ENCODE measurements around the gene HBZ. TPM values are rescaled to one million over a fixed set of nuclear protein-coding genes. Genes with fewer than 3 reads are reported as not detected.
"Not testable (repeated sequence)": the region's sequence is repeated elsewhere in the genome, so short reads cannot be mapped to it uniquely, and the experiment has no call there.

Gene HBZ
- total RNA-seq, 1 donor, result not detected

GRCh38 chr16:166375-167121 is 14.1 kb downstream of the HBZ start:
- Histone ChIP-seq H3K4me1 (ENCODE audit: insufficient read depth, low read length) (peaks cover 13% of the 10 kb centered on the region), H3K27me3 (ENCODE audit: insufficient read depth, low read length) (peaks cover 55% of the 10 kb centered on the region), H3K9me3 (ENCODE audit: low read depth, low read length) (no peaks in the 10 kb centered on the region), H3K4me3 (ENCODE audit: low read length) (no peak overlapping the region)

GRCh38 chr16:167122-167690 is 14.8 kb downstream of the HBZ start:
- H3K27me3 ChIP-seq (ENCODE audit: insufficient read depth, low read length), result peaks cover 59% of the 10 kb centered on the region

GRCh38 chr16:168424-168823 is 16.0 kb downstream of the HBZ start:
- H3K4me3 ChIP-seq (ENCODE audit: low read length), result no peak overlapping the region
- H3K9me3 ChIP-seq (ENCODE audit: low read depth, low read length), result no peaks in the 10 kb centered on the region
- peaks cover 13% of the 10 kb centered on the region for H3K4me1 ChIP-seq (ENCODE audit: insufficient read depth, low read length)
- H3K27me3 ChIP-seq (ENCODE audit: insufficient read depth, low read length), result peaks cover 59% of the 10 kb centered on the region

More at GRCh38 chr16:167122-167690, 14.8 kb downstream of the HBZ start:
- Histone ChIP-seq H3K4me1 (ENCODE audit: insufficient read depth, low read length) (peaks cover 13% of the 10 kb centered on the region), H3K9me3 (ENCODE audit: low read depth, low read length) (no peaks in the 10 kb centered on the region), H3K4me3 (ENCODE audit: low read length) (no peak overlapping the region)

GRCh38 chr16:169014-169413 is 16.6 kb downstream of the HBZ start:
- H3K9me3 ChIP-seq (ENCODE audit: low read depth, low read length), result no peaks in the 10 kb centered on the region
- peaks cover 13% of the 10 kb centered on the region for H3K4me1 ChIP-seq (ENCODE audit: insufficient read depth, low read length)
- no peak overlapping the region for H3K4me3 ChIP-seq (ENCODE audit: low read length)
- peaks cover 59% of the 10 kb centered on the region for H3K27me3 ChIP-seq (ENCODE audit: insufficient read depth, low read length)

- Histone ChIP-seq H3K27me3 (ENCODE audit: insufficient read depth, low read length) (peaks cover 65% of the 10 kb centered on the region), H3K4me1 (ENCODE audit: insufficient read depth, low read length) (peaks cover 11% of the 10 kb centered on the region)
- H3K4me3 ChIP-seq (ENCODE audit: low read length); H3K9me3 ChIP-seq (ENCODE audit: low read depth, low read length): not testable (repeated sequence)
These were observed 17.7 kb downstream of the HBZ start for GRCh38 chr16:170088-170507.

GRCh38 chr16:170788-171187 is 18.3 kb downstream of the HBZ start:
- no peaks in the 10 kb centered on the region for H3K9me3 ChIP-seq (ENCODE audit: low read depth, low read length)
- peaks cover 64% of the 10 kb centered on the region for H3K27me3 ChIP-seq (ENCODE audit: insufficient read depth, low read length)
- H3K4me3 ChIP-seq (ENCODE audit: low read length), result no peak overlapping the region
- H3K4me1 ChIP-seq (ENCODE audit: insufficient read depth, low read length), result peaks cover 4% of the 10 kb centered on the region

- not testable (repeated sequence) for H3K4me3 ChIP-seq (ENCODE audit: low read length); H3K4me1 ChIP-seq (ENCODE audit: insufficient read depth, low read length); H3K9me3 ChIP-seq (ENCODE audit: low read depth, low read length)
- H3K27me3 ChIP-seq (ENCODE audit: insufficient read depth, low read length), result peaks cover 49% of the 10 kb centered on the region
These were observed 20.0 kb downstream of the HBZ start, which contains the start of gene HBA2 for GRCh38 chr16:172374-172941. HBA2 (plus strand) TSS chr16:172876; CDS start chr16:172913, 37 bp downstream.

- not testable (repeated sequence) for H3K4me3 ChIP-seq (ENCODE audit: low read length); H3K9me3 ChIP-seq (ENCODE audit: low read depth, low read length); H3K4me1 ChIP-seq (ENCODE audit: insufficient read depth, low read length)
- peaks cover 49% of the 10 kb centered on the region for H3K27me3 ChIP-seq (ENCODE audit: insufficient read depth, low read length)
These were observed 20.9 kb downstream of the HBZ start for GRCh38 chr16:173211-173854.

GRCh38 chr16:173928-174769 is 21.7 kb downstream of the HBZ start:
- H3K4me3 ChIP-seq (ENCODE audit: low read length); H3K9me3 ChIP-seq (ENCODE audit: low read depth, low read length); H3K4me1 ChIP-seq (ENCODE audit: insufficient read depth, low read length): not testable (repeated sequence)
- H3K27me3 ChIP-seq (ENCODE audit: insufficient read depth, low read length), result peaks cover 49% of the 10 kb centered on the region

- H3K4me1 ChIP-seq (ENCODE audit: insufficient read depth, low read length), result peaks cover 6% of the 10 kb centered on the region
- no peaks in the 10 kb centered on the region for H3K9me3 ChIP-seq (ENCODE audit: low read depth, low read length)
- peaks cover 53% of the 10 kb centered on the region for H3K27me3 ChIP-seq (ENCODE audit: insufficient read depth, low read length)
- no peak overlapping the region for H3K4me3 ChIP-seq (ENCODE audit: low read length)
These were observed 22.8 kb downstream of the HBZ start for GRCh38 chr16:175011-175949.

- H3K27me3 ChIP-seq (ENCODE audit: insufficient read depth, low read length), result peaks cover 51% of the 10 kb centered on the region
- not testable (repeated sequence) for H3K4me3 ChIP-seq (ENCODE audit: low read length); H3K9me3 ChIP-seq (ENCODE audit: low read depth, low read length)
- H3K4me1 ChIP-seq (ENCODE audit: insufficient read depth, low read length), result peaks cover 11% of the 10 kb centered on the region
These were observed 23.6 kb downstream of the HBZ start for GRCh38 chr16:176006-176405.

GRCh38 chr16:176477-177382 is 24.3 kb downstream of the HBZ start, which contains the start of gene HBA1:
HBA1 (plus strand) TSS chr16:176680; CDS start chr16:176717, 37 bp downstream.
- Histone ChIP-seq H3K4me1 (ENCODE audit: insufficient read depth, low read length) (peaks cover 18% of the 10 kb centered on the region), H3K27me3 (ENCODE audit: insufficient read depth, low read length) (peaks cover 48% of the 10 kb centered on the region)
- H3K9me3 ChIP-seq (ENCODE audit: low read depth, low read length); H3K4me3 ChIP-seq (ENCODE audit: low read length): not testable (repeated sequence)

- H3K27me3 ChIP-seq (ENCODE audit: insufficient read depth, low read length), result peaks cover 47% of the 10 kb centered on the region
- peaks cover 18% of the 10 kb centered on the region for H3K4me1 ChIP-seq (ENCODE audit: insufficient read depth, low read length)
- H3K4me3 ChIP-seq (ENCODE audit: low read length), result no peak overlapping the region
- no peaks in the 10 kb centered on the region for H3K9me3 ChIP-seq (ENCODE audit: low read depth, low read length)
These were observed 25.0 kb downstream of the HBZ start for GRCh38 chr16:177394-177822.

Measured in mononuclear cell (primary cell).